ENCODE data around the gene PRPF18. TPM values are rescaled to one million over a fixed set of nuclear protein-coding genes. Genes with fewer than 3 reads are reported as not detected.

PRPF18 gene
- total and polyA plus RNA-seq, 2 of the 4 experiments (the other 2 are of a cell fraction) = 10.0 to 16.9 TPM

DNA sequence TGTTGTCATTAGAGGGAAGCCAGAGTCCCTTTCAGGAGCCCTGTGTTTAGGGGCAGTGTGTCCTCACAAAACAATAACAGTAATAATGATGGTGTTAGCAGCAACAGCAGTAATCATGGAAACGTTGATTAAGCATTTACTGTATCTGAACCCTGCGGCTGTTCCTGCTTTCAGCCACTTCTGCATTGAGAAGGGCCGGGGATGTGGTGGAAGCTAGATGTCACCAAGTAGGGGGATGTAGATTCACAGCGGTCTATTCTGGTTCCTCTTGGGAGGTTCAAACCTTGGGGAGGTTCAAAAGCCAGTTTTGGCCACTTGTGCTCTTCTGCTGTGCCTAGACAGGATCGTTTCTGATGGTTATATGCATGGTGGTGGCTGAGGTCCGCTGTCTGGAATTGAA lies 44.8 kb downstream of the PRPF18 start:
- Histone ChIP-seq H3K23ac (ENCODE audit: low read depth, low read length) (no peak overlapping the region), H3K4me3 (ENCODE audit: insufficient read depth, low read depth, low read length) (no peak overlapping the region), H4K8ac (ENCODE audit: low read depth in 2 of 2, low read length in 2 of 2) (no peak overlapping the region), H3K4ac (ENCODE audit: low read depth, low read length) (no peak overlapping the region), H3K9ac (ENCODE audit: low read depth, low read length) (no peak overlapping the region), H3K56ac (ENCODE audit: extremely low read depth, insufficient read depth, low read length) (no peak overlapping the region), H2BK15ac (ENCODE audit: low read depth, low read length) (no peak overlapping the region), H3K9me1 (ENCODE audit: insufficient read depth, low read length) (no peaks in the 10 kb centered on the region; the same call in 1 of the 2 replicates), H3K36me3 (ENCODE audit: control insufficient read depth, insufficient read depth, low read length) (peaks cover 16% of the 10 kb centered on the region), H4K20me1 (ENCODE audit: insufficient read depth, low read length) (no peaks in the 10 kb centered on the region), H4K5ac (ENCODE audit: low read depth, low read length) (no peak overlapping the region), H3K27ac (ENCODE audit: insufficient read depth, low read length) (no peak overlapping the region), H2AK5ac (ENCODE audit: low read depth, low read length) (no peak overlapping the region), H2BK5ac (ENCODE audit: low read depth, low read length, poor library complexity, severe bottlenecking) (no peak overlapping the region), H2BK120ac (ENCODE audit: low read depth, low read length) (no peak overlapping the region), H2AFZ (replicated peaks; ENCODE audit: low read length, poor library complexity) (no peak overlapping the region), H3K18ac (ENCODE audit: low read depth, low read length) (no peak overlapping the region), H3K14ac (replicated peaks; ENCODE audit: low read depth, low read length) (no peak overlapping the region), H4K91ac (ENCODE audit: insufficient read depth, low read depth, low read length) (no peak overlapping the region), H2AK9ac (replicated peaks; ENCODE audit: low read depth, low read length, poor library complexity) (no peak overlapping the region), H3K4me2 (ENCODE audit: low read depth, low read length) (no peak overlapping the region), H3K9me3 (ENCODE audit: control insufficient read depth, insufficient read depth, low read length) (no peaks in the 10 kb centered on the region), H2BK20ac (ENCODE audit: low read depth, low read length) (no peak overlapping the region), H3K79me1 (ENCODE audit: low read depth in 1 of 2, low read length in 2 of 2) (no peaks in the 10 kb centered on the region; a peak in 1 of 4 replicates), H3K4me1 (ENCODE audit: control insufficient read depth, insufficient read depth, low read length) (no peaks in the 10 kb centered on the region), H3K27me3 (ENCODE audit: control insufficient read depth, insufficient read depth, low read length) (no peaks in the 10 kb centered on the region)
- dilution Hi-C loops (cut with HindIII; ENCODE audit: low sequenced_read_pairs, unreplicated experiment) = no loop called here
- no TSS peak for BruUV-seq (replicated peaks)
- DNase-seq (no peak), ATAC-seq (ENCODE audit: low read depth) (no peak)
- in situ Hi-C loops (cut with MboI; ENCODE audit: low sequenced_read_pairs) = no loop called here
- CTCF ChIA-PET = no interaction called here
- TF ChIP-seq POLR2A (IDR thresholded peaks at IDR 0.05; ENCODE audit: low read depth, low read length) (no peak), BHLHE40 (IDR thresholded peaks at IDR 0.05; ENCODE audit: low read depth, low read length) (no peak), MXI1 (IDR thresholded peaks at IDR 0.05; ENCODE audit: borderline replicate concordance, low read depth, low read length) (no peak), RFX5 (IDR thresholded peaks at IDR 0.05; ENCODE audit: low read depth, low read length) (no peak), MAZ (IDR thresholded peaks at IDR 0.05; ENCODE audit: borderline replicate concordance, low read depth, low read length) (no peak), FOS (IDR thresholded peaks at IDR 0.05; ENCODE audit: low read depth, low read length) (no peak), USF2 (IDR thresholded peaks at IDR 0.05; ENCODE audit: low read depth, low read length) (no peak), NFE2L2 (IDR thresholded peaks at IDR 0.05; ENCODE audit: low read depth, low read length) (no peak), RAD21 (IDR thresholded peaks at IDR 0.05; ENCODE audit: low read length) (no peak), SMC3 (IDR thresholded peaks at IDR 0.05; ENCODE audit: low read depth, low read length) (no peak), RCOR1 (IDR thresholded peaks at IDR 0.05; ENCODE audit: insufficient replicate concordance, low read length) (no peak), CEBPB (IDR thresholded peaks at IDR 0.05; ENCODE audit: low read depth, low read length) (no peak), MAFK (IDR thresholded peaks at IDR 0.05; ENCODE audit: low read depth, low read length) (no peak), CHD1 (IDR thresholded peaks at IDR 0.05; ENCODE audit: low read depth, low read length) (no peak)
- TF ChIP-seq, protein P1, sequence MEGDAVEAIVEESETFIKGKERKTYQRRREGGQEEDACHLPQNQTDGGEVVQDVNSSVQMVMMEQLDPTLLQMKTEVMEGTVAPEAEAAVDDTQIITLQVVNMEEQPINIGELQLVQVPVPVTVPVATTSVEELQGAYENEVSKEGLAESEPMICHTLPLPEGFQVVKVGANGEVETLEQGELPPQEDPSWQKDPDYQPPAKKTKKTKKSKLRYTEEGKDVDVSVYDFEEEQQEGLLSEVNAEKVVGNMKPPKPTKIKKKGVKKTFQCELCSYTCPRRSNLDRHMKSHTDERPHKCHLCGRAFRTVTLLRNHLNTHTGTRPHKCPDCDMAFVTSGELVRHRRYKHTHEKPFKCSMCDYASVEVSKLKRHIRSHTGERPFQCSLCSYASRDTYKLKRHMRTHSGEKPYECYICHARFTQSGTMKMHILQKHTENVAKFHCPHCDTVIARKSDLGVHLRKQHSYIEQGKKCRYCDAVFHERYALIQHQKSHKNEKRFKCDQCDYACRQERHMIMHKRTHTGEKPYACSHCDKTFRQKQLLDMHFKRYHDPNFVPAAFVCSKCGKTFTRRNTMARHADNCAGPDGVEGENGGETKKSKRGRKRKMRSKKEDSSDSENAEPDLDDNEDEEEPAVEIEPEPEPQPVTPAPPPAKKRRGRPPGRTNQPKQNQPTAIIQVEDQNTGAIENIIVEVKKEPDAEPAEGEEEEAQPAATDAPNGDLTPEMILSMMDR (conservative IDR thresholded peaks at IDR 0.05; ENCODE audit: low read depth, low read length) = no peak
- TF ChIP-seq, protein P2, sequence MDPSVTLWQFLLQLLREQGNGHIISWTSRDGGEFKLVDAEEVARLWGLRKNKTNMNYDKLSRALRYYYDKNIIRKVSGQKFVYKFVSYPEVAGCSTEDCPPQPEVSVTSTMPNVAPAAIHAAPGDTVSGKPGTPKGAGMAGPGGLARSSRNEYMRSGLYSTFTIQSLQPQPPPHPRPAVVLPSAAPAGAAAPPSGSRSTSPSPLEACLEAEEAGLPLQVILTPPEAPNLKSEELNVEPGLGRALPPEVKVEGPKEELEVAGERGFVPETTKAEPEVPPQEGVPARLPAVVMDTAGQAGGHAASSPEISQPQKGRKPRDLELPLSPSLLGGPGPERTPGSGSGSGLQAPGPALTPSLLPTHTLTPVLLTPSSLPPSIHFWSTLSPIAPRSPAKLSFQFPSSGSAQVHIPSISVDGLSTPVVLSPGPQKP (IDR thresholded peaks at IDR 0.05; ENCODE audit: borderline replicate concordance, low read depth, low read length) = no peak
- intact Hi-C loops (cut with micrococcal nuclease) = no loop called here
- POLR2A ChIA-PET (ENCODE audit: unreplicated experiment) = no interaction called here
- 100% methylated on average over 1 of the region's 6 CpGs; no CpG with 5 or more reads in 1 of the 2 experiments for WGBS, 2 experiments (ENCODE audit: extremely low coverage in 2 of 2, insufficient read length in 1 of 2)

Measured in IMR-90 (cell line).